Naive B cell (primary cell): Measurements from ENCODE around the gene CDC5L. TPM values are rescaled to one million over a fixed set of nuclear protein-coding genes. Genes with fewer than 3 reads are reported as not detected.

Source experiments
- ATAC-seq, 2 donors: fragments of 150-1000 bp; cut with Tn5 transposase; 2 replicates each; pipeline ENCODE4 v1.10.0; 2021; ENCODE audit warnings: low read depth in 2 of 2, mild to moderate bottlenecking in 2 of 2, moderate library complexity in 2 of 2
- DNase-seq: peaks from one replicate; pipeline ENCODE4 v3.0.0; 2022
- H3K27ac Mint-ChIP-seq, 6 donors: one replicate each; pipeline ENCODE4 v1.8.0; 2020 to 2022; ENCODE audit warnings: mild to moderate bottlenecking in 6 of 6, mixed read lengths in 6 of 6, moderate library complexity in 5 of 6, inconsistent platforms in 2 of 6
- H3K27me3 Mint-ChIP-seq, 3 donors: one replicate each; pipeline ENCODE4 v1.8.0; 2021 to 2022; ENCODE audit warnings: mixed read lengths in 3 of 3, mild to moderate bottlenecking in 1 of 3
- H3K36me3 Mint-ChIP-seq, 2 donors: one replicate each; pipeline ENCODE4 v1.8.0; 2020 to 2022; ENCODE audit warnings: mixed read lengths in 2 of 2, inconsistent platforms in 1 of 2, mild to moderate bottlenecking in 1 of 2
- H3K4me1 Mint-ChIP-seq, 3 donors: one replicate each; pipeline ENCODE4 v1.8.0; 2020 to 2022; ENCODE audit warnings: mixed read lengths in 3 of 3, inconsistent platforms in 1 of 3, mild to moderate bottlenecking in 1 of 3, moderate library complexity in 1 of 3
- H3K4me3 Mint-ChIP-seq, 8 donors: one replicate each; pipeline ENCODE4 v1.8.0; 2020 to 2022; ENCODE audit warnings: mild to moderate bottlenecking in 8 of 8, mixed read lengths in 8 of 8, moderate library complexity in 8 of 8, inconsistent platforms in 2 of 8
- H3K9me3 Mint-ChIP-seq, 7 donors: one replicate each; pipeline ENCODE4 v1.8.0; 2020 to 2022; ENCODE audit warnings: mixed read lengths in 7 of 7, mild to moderate bottlenecking in 5 of 7, inconsistent platforms in 2 of 7, moderate library complexity in 1 of 7
- polyA plus RNA-seq, 6 donors: library from polyadenylated mRNA; unstranded; fragments of 300-500 nt; fragmentation: Illumina TruSeq; gene quantifications; one replicate each; pipeline ENCODE4 v1.2.3, GENCODE V29; 2021; ENCODE audit warnings: low read depth in 6 of 6

CDC5L gene
- polyA plus RNA-seq, 6 donors from 2014 or later = 7.8 to 20.8 (median 17.0) TPM

DNA sequence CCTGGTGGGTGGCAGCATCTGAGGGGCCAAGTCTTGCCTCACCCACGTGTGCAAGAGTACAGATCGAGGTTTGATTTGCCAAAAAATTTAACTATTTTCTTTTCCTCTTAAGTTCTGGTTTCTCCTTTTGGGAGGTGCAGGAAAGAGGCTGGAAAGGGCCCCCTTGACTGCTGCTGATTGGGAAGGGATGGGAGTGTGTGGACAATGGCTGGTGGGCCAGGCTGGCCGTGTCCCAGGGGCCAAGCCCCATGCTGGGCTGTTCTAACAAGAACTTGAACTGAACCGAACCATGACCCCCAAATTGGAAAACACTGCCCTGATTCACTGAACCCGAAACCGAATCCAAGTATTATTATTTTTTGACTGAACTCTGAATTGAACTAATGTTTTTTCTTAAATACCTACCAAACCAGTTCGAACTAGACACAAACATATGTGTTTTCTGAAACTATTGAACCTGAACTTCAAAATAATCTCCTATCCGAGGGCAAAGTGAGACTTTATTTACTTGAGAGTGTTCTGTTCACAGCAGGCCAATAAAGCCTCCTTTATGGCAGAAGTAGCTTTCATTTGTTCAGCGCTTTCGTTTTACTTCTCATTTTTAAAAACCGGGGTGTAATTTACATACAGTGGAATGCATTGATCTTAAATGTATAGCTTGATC, 91.2 kb downstream of the CDC5L start:
- Mint-ChIP-seq H3K4me3 (no peak overlapping the region), H3K4me1 (peaks cover 0 to 5% (median 0%) of the 10 kb centered on the region in 3 donors), H3K27ac (no peak overlapping the region), H3K27me3 (peaks cover 4 to 43% (median 37%) of the 10 kb centered on the region in 3 donors), H3K36me3 (no peaks in the 10 kb centered on the region), H3K9me3 (no peaks in the 10 kb centered on the region)
- DNase-seq (no peak), ATAC-seq (no peak)

DNA sequence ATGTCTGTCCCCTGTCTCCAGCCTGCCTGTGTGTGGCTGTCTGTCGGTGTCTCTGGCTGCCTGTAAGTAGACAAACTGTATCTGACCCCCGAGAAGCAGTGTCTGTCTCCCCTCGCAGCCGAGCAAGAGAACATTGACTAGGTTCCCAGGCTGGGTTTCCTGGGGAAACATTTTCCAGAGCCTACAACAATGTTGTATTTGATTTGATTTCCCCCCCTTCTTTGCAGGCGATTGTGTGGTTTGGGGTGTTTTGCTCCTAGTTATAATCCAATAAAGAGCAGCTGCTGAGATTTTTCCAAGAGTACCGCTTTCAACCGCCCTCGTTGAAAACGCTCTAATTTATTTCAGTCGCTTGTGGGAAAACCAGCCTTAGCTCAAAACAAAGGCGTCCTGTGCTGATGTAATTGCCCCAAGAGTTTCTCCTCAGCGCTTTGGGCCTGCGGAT, 92.6 kb downstream of the CDC5L start:
- ATAC-seq (no peak), DNase-seq (no peak)
- Mint-ChIP-seq H3K36me3 (no peaks in the 10 kb centered on the region), H3K27me3 (peaks cover 7 to 37% (median 34%) of the 10 kb centered on the region in 3 donors), H3K4me1 (peaks cover 0 to 1% (median 0%) of the 10 kb centered on the region in 3 donors), H3K4me3 (no peak overlapping the region), H3K27ac (no peak overlapping the region), H3K9me3 (no peaks in the 10 kb centered on the region)

DNA sequence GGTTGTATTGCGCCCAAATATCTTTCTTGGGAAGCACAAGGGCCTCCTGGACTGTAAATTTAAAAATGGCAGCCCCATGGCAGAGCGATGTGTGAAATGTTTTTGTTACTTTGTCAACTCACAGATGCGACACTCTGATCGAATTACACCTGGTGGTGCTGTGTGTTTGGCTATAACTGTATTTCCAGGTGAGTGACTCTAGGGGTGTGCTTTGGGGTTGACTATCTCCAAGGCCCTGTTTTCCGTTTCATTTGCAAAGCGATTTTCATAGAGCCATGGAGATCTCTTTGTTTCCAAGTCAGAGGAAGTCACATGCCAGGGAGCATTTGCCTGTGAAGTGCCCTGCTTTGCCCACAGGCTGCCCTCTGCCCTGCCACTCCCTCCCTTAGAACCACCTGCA, 93.5 kb downstream of the CDC5L start:
- ATAC-seq = no peak
- H3K4me1 Mint-ChIP-seq = no peaks in the 10 kb centered on the region
- DNase-seq = no peak
- H3K27ac Mint-ChIP-seq = no peak overlapping the region
- peaks cover 0 to 1% (median 0%) of the 10 kb centered on the region in 7 donors for H3K9me3 Mint-ChIP-seq
- H3K36me3 Mint-ChIP-seq = no peaks in the 10 kb centered on the region
- peaks cover 7 to 37% (median 34%) of the 10 kb centered on the region in 3 donors for H3K27me3 Mint-ChIP-seq
- H3K4me3 Mint-ChIP-seq = no peak overlapping the region

DNA sequence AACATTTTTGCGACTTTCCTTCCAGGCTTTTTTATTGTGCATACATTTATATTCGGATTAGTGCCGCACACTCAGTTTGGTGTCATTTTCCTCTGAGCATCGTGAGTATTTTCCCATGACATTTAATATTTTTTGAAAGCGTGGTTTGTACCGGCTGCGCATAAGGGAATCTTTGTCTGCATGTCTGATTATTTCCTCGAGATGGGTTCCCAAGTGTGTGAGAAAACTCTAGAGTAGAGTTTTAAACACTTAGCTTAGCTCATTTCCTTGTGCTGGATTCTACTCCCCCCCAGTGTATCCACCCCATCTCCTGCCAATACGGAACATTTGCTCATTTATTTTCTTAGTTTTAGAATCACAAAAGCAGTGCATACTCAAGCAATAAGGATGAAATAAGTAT, 94.3 kb downstream of the CDC5L start:
- Mint-ChIP-seq H3K36me3 (no peaks in the 10 kb centered on the region), H3K27ac (no peak overlapping the region), H3K4me3 (no peak overlapping the region), H3K4me1 (no peaks in the 10 kb centered on the region), H3K27me3 (peaks cover 7 to 37% (median 34%) of the 10 kb centered on the region in 3 donors), H3K9me3 (peaks cover 0 to 1% (median 0%) of the 10 kb centered on the region in 7 donors)
- DNase-seq (no peak), ATAC-seq (no peak)

DNA sequence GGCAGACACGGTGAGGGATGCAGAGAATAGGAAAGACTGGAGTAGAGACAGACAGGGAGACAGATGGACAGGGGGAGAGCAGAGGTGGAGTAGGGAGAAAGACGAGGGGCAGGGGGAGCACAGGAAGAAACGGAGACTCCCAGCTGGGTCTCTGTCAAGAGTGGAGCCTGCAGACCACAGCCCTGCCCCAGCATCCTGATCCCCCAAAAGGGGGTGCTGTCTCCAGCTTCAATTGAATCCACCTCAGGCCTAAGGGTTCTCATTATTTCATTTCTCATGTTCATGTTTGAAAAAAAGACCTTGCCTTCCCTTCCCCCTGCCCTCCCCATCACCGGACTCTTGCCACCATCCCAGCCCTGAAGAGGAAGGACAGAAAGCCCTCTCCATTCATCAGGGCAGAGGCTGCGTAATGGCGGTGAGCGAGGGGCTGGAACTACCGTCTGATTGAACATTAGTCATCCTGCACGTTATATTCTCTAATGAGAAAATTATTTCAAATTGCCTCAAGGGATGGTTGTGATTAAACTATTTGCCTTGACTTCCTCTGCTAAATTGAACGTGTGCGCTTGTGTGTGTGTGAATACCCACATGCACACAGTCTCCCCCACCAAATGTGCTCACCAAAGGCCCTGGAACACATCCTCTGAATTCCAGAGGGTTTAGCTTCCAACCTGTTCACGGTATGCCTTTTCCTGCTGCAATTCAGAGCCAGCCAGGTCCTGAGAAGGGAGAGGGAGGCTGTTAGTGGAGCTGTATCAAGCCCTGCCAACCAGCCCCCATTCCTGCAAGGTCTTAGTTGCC, 98.3 kb downstream of the CDC5L start:
- ATAC-seq (no peak), DNase-seq (no peak)
- peaks cover 8 to 47% (median 31%) of the 10 kb centered on the region in 3 donors for H3K27me3 Mint-ChIP-seq
- H3K9me3 Mint-ChIP-seq = peaks cover 0 to 6% (median 0%) of the 10 kb centered on the region in 7 donors
- H3K4me1 Mint-ChIP-seq = no peaks in the 10 kb centered on the region
- no peak overlapping the region for H3K27ac Mint-ChIP-seq
- H3K4me3 Mint-ChIP-seq = peak overlapping the region in 1 of 8 donors; percentile 42
- H3K36me3 Mint-ChIP-seq = no peaks in the 10 kb centered on the region

DNA sequence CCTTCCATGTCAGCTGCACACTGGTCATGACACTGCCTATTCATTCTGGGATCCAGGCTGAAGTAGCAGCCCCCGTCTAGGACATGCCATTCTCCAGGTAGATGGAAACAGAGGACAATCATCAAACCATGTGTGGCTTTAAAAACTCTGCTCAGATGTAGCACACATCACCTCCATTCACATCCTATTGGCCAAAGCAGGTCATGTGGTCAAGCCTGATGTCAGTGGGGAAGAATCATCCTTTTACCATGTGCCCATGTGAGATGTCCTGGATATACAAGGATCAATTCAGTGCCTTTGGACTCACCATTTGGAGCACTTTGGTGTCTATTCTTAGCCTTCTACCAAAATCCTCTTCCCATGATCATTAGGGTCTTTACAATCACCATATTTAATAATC, 99.5 kb downstream of the CDC5L start:
- peaks cover 0 to 6% (median 0%) of the 10 kb centered on the region in 7 donors for H3K9me3 Mint-ChIP-seq
- no peaks in the 10 kb centered on the region for H3K36me3 Mint-ChIP-seq
- H3K27ac Mint-ChIP-seq = no peak overlapping the region
- no peaks in the 10 kb centered on the region for H3K4me1 Mint-ChIP-seq
- ATAC-seq (no peak), DNase-seq (no peak)
- no peak overlapping the region for H3K4me3 Mint-ChIP-seq
- H3K27me3 Mint-ChIP-seq = peaks cover 8 to 40% (median 30%) of the 10 kb centered on the region in 3 donors

DNA sequence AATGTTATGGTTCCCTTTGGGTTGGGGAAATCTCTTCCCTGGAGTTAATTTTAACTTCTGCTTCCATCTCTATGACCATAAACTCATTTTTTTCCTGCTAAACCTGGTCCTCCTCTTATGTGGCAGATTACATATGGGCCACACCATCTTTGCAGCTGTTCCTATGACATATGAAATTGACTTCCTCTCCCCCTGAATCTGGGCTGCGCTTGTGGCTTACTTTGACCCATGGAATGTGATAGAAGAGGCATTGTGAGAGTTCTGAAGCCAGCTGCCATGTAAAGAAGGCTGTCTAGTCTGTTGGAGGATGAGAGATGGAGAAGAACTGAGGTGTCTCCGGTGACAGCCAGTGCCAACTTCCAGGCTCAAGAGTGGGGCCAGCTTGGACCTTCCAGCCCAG, 100.1 kb downstream of the CDC5L start:
- H3K9me3 Mint-ChIP-seq = peaks cover 0 to 6% (median 0%) of the 10 kb centered on the region in 7 donors
- peak overlapping the region in 1 of 6 donors; percentile 1 for H3K27ac Mint-ChIP-seq
- no peak for ATAC-seq
- peaks cover 8 to 35% (median 26%) of the 10 kb centered on the region in 3 donors for H3K27me3 Mint-ChIP-seq
- H3K4me1 Mint-ChIP-seq = no peaks in the 10 kb centered on the region
- H3K36me3 Mint-ChIP-seq = no peaks in the 10 kb centered on the region
- DNase-seq = no peak
- no peak overlapping the region for H3K4me3 Mint-ChIP-seq

DNA sequence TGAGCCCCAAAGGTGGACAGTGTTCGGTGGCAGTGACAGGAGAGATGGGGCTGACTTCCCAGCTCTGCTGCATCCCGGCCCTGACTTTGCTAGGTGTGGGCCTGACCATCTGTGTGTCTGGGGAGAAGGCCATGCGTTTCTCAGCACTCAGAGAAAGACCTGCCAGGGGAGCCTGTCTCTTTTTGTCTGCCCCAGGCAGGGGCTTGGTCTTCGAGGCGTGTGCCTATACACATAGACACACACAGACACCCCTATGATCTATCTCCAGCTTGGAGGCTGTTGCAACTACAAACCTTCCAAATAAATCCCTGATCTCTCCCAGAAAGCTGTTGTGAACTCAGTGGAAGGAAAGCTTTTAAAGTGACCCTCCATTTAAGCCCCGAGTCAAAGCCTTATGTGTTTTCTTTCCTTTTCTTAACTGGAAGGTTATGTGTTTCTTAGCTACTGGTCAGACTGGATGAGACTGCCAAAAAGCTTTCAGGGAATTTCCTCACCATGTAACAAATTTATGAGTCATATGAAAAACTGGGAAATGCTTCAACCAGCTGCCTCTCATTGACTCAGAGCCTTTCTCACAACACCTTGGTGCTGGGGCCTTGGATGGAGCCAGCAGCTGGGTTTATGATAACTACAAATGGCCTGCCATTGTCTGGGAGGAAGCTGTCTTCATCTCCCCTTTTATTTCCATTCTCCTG, 102.6 kb downstream of the CDC5L start:
- no peaks in the 10 kb centered on the region for H3K36me3 Mint-ChIP-seq
- H3K9me3 Mint-ChIP-seq = peaks cover 0 to 6% (median 0%) of the 10 kb centered on the region in 7 donors
- ATAC-seq (no peak), DNase-seq (no peak)
- H3K4me1 Mint-ChIP-seq = no peaks in the 10 kb centered on the region
- H3K27ac Mint-ChIP-seq = no peak overlapping the region
- no peak overlapping the region for H3K4me3 Mint-ChIP-seq
- peaks cover 5 to 48% (median 19%) of the 10 kb centered on the region in 3 donors for H3K27me3 Mint-ChIP-seq

DNA sequence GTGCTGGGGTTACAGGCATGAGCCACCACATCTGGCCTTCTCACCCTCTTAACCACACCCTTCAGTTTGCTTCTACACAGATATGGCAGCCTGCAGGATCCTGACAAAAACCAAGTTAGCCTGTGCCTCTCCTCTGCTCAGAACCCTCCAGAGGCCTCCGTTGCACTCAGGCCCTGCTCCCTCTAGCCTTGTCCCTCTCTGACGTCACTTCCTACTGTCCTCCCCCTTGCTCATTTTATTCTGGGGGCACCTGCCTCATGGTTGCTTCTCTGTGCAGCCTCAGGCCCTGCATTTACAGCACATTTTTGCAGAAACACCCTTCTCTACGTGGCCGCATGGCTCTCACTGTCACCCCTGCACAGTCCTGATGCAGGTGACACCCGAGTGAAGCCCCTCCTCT, 105.6 kb downstream of the CDC5L start:
- Mint-ChIP-seq H3K4me1 (no peaks in the 10 kb centered on the region), H3K9me3 (no peaks in the 10 kb centered on the region), H3K27ac (no peak overlapping the region), H3K4me3 (no peak overlapping the region), H3K36me3 (no peaks in the 10 kb centered on the region), H3K27me3 (peaks cover 0 to 37% (median 18%) of the 10 kb centered on the region in 3 donors)
- DNase-seq (no peak), ATAC-seq (no peak)

DNA sequence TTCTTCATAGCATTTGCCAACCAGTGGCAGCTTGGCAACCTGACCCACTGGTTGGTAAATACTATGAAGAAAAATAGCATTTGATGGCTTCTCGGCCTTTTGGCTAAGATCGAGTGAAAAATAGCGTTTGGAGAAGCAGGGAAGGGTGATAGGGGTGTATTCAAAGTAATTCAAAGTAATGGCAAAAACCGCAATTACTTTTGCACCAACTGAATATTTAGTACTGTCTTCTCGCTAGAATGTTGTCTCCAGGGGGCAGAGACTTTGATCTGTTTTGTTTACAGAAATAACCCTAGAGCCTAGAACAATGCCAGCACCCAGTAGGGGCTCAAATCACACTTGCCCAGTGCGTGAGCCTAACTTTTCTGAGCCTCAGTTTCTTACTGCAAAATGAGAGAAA, 106.1 kb downstream of the CDC5L start:
- no peaks in the 10 kb centered on the region for H3K9me3 Mint-ChIP-seq
- DNase-seq (no peak), ATAC-seq (no peak)
- peaks cover 0 to 33% (median 13%) of the 10 kb centered on the region in 3 donors for H3K27me3 Mint-ChIP-seq
- no peak overlapping the region for H3K27ac Mint-ChIP-seq
- H3K36me3 Mint-ChIP-seq = no peaks in the 10 kb centered on the region
- no peak overlapping the region for H3K4me3 Mint-ChIP-seq
- no peaks in the 10 kb centered on the region for H3K4me1 Mint-ChIP-seq

DNA sequence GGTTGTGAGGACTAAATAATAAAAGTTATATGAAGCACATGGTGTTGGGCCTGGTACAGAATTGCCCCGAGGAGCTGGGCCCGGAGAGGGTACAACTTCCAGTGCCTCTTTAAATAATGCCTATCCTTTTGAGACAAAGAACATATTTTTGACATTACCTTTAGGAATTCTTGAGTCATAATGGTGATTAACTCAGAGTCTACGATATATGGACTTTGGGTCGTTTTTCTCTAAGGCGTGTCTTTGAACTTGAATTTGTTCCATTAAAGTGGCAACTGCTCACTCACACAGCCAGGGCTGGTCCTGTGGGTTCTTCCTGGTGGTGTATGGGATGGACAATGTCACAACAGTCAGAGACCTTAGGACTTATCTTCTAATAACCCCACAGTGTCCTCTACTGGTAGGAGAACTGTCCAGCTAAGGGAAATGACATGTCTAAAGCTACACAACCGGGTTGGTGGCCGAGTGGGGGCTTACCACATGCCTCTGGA, 106.5 kb downstream of the CDC5L start:
- Mint-ChIP-seq H3K27me3 (peaks cover 0 to 28% (median 9%) of the 10 kb centered on the region in 3 donors), H3K4me1 (no peaks in the 10 kb centered on the region), H3K9me3 (no peaks in the 10 kb centered on the region), H3K27ac (no peak overlapping the region), H3K36me3 (no peaks in the 10 kb centered on the region), H3K4me3 (no peak overlapping the region)
- DNase-seq (no peak), ATAC-seq (no peak)

DNA sequence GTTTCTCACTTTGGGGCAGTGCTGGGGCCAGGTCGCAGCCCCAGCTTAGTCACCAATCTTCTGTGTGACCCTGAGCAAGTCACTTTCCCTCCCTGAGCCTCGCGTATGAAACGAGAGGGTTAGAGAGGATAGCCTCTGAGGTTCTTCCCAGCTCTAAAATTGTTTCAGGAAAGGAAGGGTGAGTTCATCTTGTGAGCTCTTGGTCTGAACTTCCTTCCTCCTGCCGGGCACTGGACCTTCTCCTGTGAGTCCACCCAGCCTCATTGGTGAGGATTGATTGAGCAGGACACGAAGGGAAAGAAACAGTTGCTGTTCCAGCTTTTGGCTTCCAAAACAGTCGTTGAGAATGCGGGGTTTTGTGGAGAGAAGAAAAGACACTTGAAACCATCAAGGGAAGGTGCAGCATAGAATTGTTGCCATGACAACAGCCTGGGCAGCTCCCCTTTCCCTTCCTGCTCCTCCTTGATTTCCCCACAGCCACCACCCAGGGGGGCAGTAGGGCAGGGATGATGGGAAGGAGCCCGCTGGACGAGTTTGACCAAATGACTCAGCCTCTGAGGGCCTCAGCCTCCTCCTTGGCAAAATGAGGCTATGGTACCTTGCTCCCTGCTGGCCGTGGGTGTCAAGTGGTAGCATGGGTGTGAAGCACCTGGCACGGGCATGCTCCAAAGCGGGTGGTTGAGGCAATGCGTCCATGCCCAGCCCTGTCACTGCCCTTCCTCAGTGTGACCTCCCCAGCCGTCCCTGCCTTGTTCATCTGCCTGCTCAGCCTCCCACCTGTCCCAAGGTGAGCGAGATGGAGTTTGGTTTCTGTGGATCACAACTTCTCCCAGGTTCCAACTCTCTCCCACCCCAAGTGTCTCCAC, 107.8 kb downstream of the CDC5L start:
- Mint-ChIP-seq H3K4me3 (no peak overlapping the region), H3K9me3 (no peaks in the 10 kb centered on the region), H3K27ac (no peak overlapping the region), H3K27me3 (peaks cover 0 to 24% (median 7%) of the 10 kb centered on the region in 3 donors), H3K4me1 (no peaks in the 10 kb centered on the region), H3K36me3 (no peaks in the 10 kb centered on the region)
- DNase-seq = no peak
- no peak for ATAC-seq
